Activated naive CD8-positive, alpha-beta T cell treated with anti-CD3 and anti-CD28 coated beads, Interleukin-2, amount 50 U/mL, for 16 hours (primary cell): ENCODE data around the gene NLN.
"Not testable (repeated sequence)": the region's sequence is repeated elsewhere in the genome, so short reads cannot be mapped to it uniquely, and the experiment has no call there.

ENCODE experiments used
- DNase-seq: peaks from one replicate; pipeline ENCODE4 v3.0.0-alpha.2; 2020; ENCODE audit warnings: low read depth, low spot score

Gene NLN

GRCh38 chr5:65871776-65872175 lies 149.8 kb downstream of the NLN start:
- DNase-seq: not testable (repeated sequence)

- no peak for DNase-seq
Measured at GRCh38 chr5:65873181-65873750, 151.3 kb downstream of the NLN start.

GRCh38 chr5:65874241-65874640 lies 152.2 kb downstream of the NLN start:
- no peak for DNase-seq

- DNase-seq: no peak
Measured at GRCh38 chr5:65876496-65876895, 154.5 kb downstream of the NLN start.

- no peak for DNase-seq
Measured at GRCh38 chr5:65876970-65877369, 155.0 kb downstream of the NLN start.
